Measurements from ENCODE around the gene LVRN.

DNA sequence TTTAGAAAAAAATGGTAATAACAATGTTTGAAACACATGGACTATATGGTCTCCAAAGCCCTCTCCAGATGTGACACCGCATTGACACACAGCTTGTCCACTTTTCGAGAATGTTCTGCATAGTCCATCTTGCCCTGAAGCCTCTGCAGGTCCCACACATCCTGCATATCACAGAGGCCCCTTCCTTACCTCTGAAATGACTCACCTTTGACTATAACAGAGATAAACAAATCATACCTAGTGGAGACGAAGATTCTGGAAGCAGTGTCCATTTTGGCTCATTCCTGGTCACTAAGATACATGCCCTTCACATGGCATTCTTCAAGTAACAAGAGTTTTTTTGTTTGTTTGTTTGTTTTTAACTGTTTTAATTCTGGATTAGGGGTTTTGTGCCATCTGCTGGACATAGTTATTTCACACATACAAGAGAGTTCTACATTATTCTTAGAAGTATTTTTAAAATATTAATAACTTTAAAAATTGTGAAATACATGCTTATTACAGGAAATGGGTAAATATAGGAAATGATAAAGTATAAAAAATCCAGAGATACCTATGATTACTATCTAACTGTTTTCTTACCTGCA is 75.1 kb downstream of the LVRN start:
- no peak for TF ChIP-seq POLR2A (IDR thresholded peaks at IDR 0.05)
- TF ChIP-seq, protein P1, sequence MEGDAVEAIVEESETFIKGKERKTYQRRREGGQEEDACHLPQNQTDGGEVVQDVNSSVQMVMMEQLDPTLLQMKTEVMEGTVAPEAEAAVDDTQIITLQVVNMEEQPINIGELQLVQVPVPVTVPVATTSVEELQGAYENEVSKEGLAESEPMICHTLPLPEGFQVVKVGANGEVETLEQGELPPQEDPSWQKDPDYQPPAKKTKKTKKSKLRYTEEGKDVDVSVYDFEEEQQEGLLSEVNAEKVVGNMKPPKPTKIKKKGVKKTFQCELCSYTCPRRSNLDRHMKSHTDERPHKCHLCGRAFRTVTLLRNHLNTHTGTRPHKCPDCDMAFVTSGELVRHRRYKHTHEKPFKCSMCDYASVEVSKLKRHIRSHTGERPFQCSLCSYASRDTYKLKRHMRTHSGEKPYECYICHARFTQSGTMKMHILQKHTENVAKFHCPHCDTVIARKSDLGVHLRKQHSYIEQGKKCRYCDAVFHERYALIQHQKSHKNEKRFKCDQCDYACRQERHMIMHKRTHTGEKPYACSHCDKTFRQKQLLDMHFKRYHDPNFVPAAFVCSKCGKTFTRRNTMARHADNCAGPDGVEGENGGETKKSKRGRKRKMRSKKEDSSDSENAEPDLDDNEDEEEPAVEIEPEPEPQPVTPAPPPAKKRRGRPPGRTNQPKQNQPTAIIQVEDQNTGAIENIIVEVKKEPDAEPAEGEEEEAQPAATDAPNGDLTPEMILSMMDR (IDR thresholded peaks at IDR 0.05) = no peak
